GM21526 (cell line): ENCODE data around the gene BTN3A1.
"Not testable (repeated sequence)": the region's sequence is repeated elsewhere in the genome, so short reads cannot be mapped to it uniquely, and the experiment has no call there.

Experiments
- ATAC-seq: cut with Tn5 transposase; IDR thresholded peaks from one replicate; pipeline ENCODE4 v1.9.1; 2021; ENCODE audit warnings: moderate library complexity; ENCODE audit not compliant: unreplicated experiment, low FRiP score

BTN3A1 gene

GRCh38 chr6:26437550-26437949, 35.5 kb downstream of the BTN3A1 start:
- ATAC-seq = no peak

GRCh38 chr6:26438000-26438399, 35.9 kb downstream of the BTN3A1 start:
- no peak for ATAC-seq

- no peak for ATAC-seq
Measured at GRCh38 chr6:26439151-26440125, 37.4 kb downstream of the BTN3A1 start.

- no peak for ATAC-seq
Measured at GRCh38 chr6:26440977-26441358, 38.9 kb downstream of the BTN3A1 start.

- no peak for ATAC-seq
Measured at GRCh38 chr6:26441977-26442376, 39.9 kb downstream of the BTN3A1 start.

GRCh38 chr6:26445934-26446667, 44.0 kb downstream of the BTN3A1 start:
- ATAC-seq = no peak

- ATAC-seq = no peak
Measured at GRCh38 chr6:26447257-26447656, 45.2 kb downstream of the BTN3A1 start.

GRCh38 chr6:26450240-26450639, 48.2 kb downstream of the BTN3A1 start:
- ATAC-seq = no peak

- no peak for ATAC-seq
Measured at GRCh38 chr6:26452631-26453235, 50.7 kb downstream of the BTN3A1 start.

GRCh38 chr6:26454631-26455030, 52.6 kb downstream of the BTN3A1 start:
- no peak for ATAC-seq

- ATAC-seq = no peak
Measured at GRCh38 chr6:26455357-26455970, 53.4 kb downstream of the BTN3A1 start.

GRCh38 chr6:26457264-26457805, 55.3 kb downstream of the BTN3A1 start:
- ATAC-seq = peak; percentile 20

- ATAC-seq = peak; percentile 92
Measured at GRCh38 chr6:26457806-26458688, 56.0 kb downstream of the BTN3A1 start, which contains the start of gene BTN2A1. BTN2A1 (plus strand) TSS chr6:26457955; CDS start chr6:26458637, 682 bp downstream.

GRCh38 chr6:26459023-26459810, 57.1 kb downstream of the BTN3A1 start:
- no peak for ATAC-seq

- ATAC-seq = not testable (repeated sequence)
Measured at GRCh38 chr6:26461353-26461752, 59.3 kb downstream of the BTN3A1 start.

- ATAC-seq = no peak
Measured at GRCh38 chr6:26464014-26464413, 61.9 kb downstream of the BTN3A1 start.

GRCh38 chr6:26464416-26465131, 62.5 kb downstream of the BTN3A1 start:
- ATAC-seq = no peak
